BJ (cell line): ENCODE data around the gene ACACB. TPM values are rescaled to one million over a fixed set of nuclear protein-coding genes. Genes with fewer than 3 reads are reported as not detected.

Experiments used
- CTCF ChIA-PET: fragments of 350-600 bp; formaldehyde crosslinking; extraction: SDS; loops from one replicate; lab custom pipeline; 2021; ENCODE audit warnings: antibody characterized with exemption, inconsistent platforms; lab: Yijun Ruan, JAX
- POLR2A ChIA-PET: fragments of 300-600 bp; sonication (Branson Sonifier 250); formaldehyde crosslinking; extraction: SDS; loops from one replicate; lab custom pipeline; 2021; ENCODE audit warnings: antibody characterized with exemption; lab: Charles Lee
- DNase-seq: peaks from one replicate; pipeline ENCODE4 v3.0.0-alpha.2; 2011; ENCODE audit warnings: low read depth
- H3K27me3 ChIP-seq: 2 replicates; pipeline ENCODE4 v1.6.0; 2011; ENCODE audit warnings: low read length; ENCODE audit not compliant: control insufficient read depth, insufficient read depth
- H3K36me3 ChIP-seq: 2 replicates; pipeline ENCODE4 v1.5.1; 2011; ENCODE audit warnings: low read length; ENCODE audit not compliant: control insufficient read depth, insufficient read depth
- H3K4me3 ChIP-seq: 2 replicates; pipeline ENCODE4 v1.5.1; 2011; ENCODE audit warnings: low read depth, mild to moderate bottlenecking, control low read depth, low read length
- polyA plus RNA-seq: library from polyadenylated mRNA; depleted of rRNA; stranded (reverse); fragments of >200 nt; gene quantifications from 2 replicates; pipeline ENCODE4 v1.2.3, GENCODE V29; 2011
- TF ChIP-seq, protein P1 (sequence below): IDR thresholded peaks from 2 replicates; pipeline ENCODE4 v1.5.1; 2011; ENCODE audit warnings: low read depth, mild to moderate bottlenecking, control low read depth, inconsistent platforms, low read length, moderate library complexity; ENCODE audit not compliant: insufficient read depth

ACACB gene
- polyA plus RNA-seq, 1 experiment: 1.7 TPM

DNA sequence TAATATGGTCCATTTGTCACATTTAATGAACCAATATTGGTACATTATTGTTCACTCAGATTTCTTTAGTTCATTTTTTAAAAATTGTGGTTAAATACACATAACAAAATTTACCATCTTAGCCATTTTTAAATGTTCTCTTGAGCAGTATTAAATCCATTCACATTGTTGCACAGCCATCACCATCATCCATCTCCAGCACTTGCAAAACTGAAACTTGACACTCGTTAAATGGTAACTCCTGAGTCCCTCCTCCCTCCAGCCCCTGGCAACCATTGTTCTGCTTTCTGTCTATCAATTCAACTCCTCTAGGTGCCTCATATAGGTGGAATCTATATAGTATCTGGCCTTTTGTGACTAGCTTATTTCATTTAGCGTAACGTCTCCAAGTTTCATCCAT, 86.4 kb downstream of the ACACB start:
- DNase-seq: no peak
- H3K36me3 ChIP-seq: no peaks in the 10 kb centered on the region
- CTCF ChIA-PET: interaction anchor here (0.7 kb wide), 1 partner anchor 80 kb away, joined by 3 read pairs; no protein-coding TSS in a partner anchor
- POLR2A ChIA-PET: no interaction called here
- H3K27me3 ChIP-seq: no peaks in the 10 kb centered on the region
- TF ChIP-seq, protein P1, sequence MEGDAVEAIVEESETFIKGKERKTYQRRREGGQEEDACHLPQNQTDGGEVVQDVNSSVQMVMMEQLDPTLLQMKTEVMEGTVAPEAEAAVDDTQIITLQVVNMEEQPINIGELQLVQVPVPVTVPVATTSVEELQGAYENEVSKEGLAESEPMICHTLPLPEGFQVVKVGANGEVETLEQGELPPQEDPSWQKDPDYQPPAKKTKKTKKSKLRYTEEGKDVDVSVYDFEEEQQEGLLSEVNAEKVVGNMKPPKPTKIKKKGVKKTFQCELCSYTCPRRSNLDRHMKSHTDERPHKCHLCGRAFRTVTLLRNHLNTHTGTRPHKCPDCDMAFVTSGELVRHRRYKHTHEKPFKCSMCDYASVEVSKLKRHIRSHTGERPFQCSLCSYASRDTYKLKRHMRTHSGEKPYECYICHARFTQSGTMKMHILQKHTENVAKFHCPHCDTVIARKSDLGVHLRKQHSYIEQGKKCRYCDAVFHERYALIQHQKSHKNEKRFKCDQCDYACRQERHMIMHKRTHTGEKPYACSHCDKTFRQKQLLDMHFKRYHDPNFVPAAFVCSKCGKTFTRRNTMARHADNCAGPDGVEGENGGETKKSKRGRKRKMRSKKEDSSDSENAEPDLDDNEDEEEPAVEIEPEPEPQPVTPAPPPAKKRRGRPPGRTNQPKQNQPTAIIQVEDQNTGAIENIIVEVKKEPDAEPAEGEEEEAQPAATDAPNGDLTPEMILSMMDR: no peak
- no peak overlapping the region for H3K4me3 ChIP-seq

DNA sequence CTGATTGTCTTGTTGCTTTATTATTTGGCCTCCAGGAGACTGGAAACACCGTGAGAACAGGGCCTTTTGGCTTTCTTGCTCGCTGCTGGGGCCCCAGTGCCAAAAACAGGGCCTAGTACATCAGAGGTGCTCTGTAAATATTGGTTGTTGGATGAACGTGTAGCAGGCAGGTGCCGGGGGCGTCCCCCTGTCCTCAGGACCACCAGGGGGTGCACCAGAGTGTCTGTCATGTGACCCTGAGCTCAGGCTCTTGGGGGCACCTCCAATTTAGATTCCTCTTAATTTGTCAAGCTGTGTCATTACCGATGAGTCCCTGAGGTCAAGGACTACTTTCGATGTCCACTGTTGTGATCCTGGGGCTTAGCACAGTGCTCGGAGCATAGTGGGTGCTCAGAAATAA, 87.1 kb downstream of the ACACB start:
- CTCF ChIA-PET: no interaction called here

DNA sequence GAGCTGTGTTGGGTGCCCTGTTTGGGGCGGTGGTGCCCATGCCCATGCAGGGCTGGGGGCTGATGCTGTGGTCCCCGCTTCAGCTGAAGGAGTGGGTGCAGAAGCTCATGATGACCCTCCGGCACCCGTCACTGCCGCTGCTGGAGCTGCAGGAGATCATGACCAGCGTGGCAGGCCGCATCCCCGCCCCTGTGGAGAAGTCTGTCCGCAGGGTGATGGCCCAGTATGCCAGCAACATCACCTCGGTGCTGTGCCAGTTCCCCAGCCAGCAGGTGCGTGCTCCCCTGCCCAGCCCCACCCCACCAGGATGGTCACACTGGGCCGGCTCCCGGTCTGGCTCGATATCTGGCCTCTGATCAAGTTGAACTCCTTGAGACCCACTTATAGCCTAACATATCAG, 92.7 kb downstream of the ACACB start:
- ChIA-PET POLR2A (no interaction called here), CTCF (interaction anchor here (1.1 kb wide), 1 partner anchor 21 kb away, joined by 3 read pairs; no protein-coding TSS in a partner anchor)
- Histone ChIP-seq H3K4me3 (no peak overlapping the region), H3K27me3 (no peaks in the 10 kb centered on the region), H3K36me3 (no peaks in the 10 kb centered on the region)
- TF ChIP-seq, protein P1: no peak
- no peak for DNase-seq

More for the DNA sequence above, 87.1 kb downstream of the ACACB start:
- H3K36me3 ChIP-seq: no peaks in the 10 kb centered on the region
- no peaks in the 10 kb centered on the region for H3K27me3 ChIP-seq
- TF ChIP-seq, protein P1: no peak
- no peak overlapping the region for H3K4me3 ChIP-seq
- POLR2A ChIA-PET: no interaction called here
- DNase-seq: no peak

DNA sequence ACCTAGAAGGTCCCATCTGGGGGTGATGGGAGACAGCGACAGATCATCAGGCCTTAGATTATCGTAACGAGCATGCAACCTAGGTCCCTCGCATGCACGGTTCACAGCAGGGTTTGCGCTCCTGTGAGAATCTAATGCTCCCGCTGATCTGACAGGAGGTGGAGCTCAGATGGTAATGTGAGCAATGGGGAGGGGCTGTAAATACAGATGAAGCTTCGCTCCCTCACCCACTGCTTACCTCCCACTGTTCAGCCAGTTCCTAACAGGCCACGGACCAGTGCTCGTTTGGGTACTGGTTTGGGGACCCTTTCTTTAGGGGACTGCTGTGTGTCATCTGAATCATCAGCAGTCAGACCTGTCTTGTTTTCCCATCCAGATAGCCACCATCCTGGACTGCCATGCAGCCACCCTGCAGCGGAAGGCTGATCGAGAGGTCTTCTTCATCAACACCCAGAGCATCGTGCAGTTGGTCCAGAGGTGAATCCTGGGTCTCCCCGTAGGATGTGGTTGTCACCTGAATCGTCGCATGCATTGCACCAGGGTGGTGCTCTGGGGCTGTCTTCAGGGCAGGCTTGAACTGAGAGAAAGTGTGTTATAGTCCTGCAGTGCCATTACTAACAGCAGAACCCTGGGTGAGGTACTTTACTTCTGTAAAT, 96.2 kb downstream of the ACACB start:
- Histone ChIP-seq H3K4me3 (no peak overlapping the region), H3K36me3 (no peaks in the 10 kb centered on the region), H3K27me3 (no peaks in the 10 kb centered on the region)
- TF ChIP-seq, protein P1: no peak
- ChIA-PET CTCF (no interaction called here), POLR2A (no interaction called here)
- no peak for DNase-seq

DNA sequence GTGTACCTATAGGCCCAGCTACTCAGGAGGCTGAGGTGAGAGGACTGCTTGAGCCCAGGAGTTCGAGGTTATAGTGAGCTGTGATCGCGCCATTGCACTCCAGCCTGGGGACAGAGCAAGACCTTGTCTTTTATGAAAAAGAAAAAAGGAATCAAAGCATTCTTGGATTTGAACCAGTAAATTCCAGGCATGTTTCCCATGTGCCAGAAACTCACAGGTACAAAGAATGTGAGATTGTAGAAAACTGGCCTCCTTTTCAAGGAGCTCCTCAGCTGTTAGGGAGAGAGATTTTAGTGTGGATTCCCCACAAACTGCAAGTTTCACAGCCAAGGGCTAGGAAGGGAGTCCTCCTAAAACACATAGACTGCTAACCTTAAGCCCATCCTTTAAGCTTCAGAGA, 97.7 kb downstream of the ACACB start:
- DNase-seq: no peak
- H3K27me3 ChIP-seq: no peaks in the 10 kb centered on the region
- H3K36me3 ChIP-seq: no peaks in the 10 kb centered on the region
- TF ChIP-seq, protein P1: no peak
- ChIA-PET POLR2A (no interaction called here), CTCF (interaction anchor here (0.7 kb wide), 1 partner anchor 34 kb away, joined by 3 read pairs; no protein-coding TSS in a partner anchor)
- no peak overlapping the region for H3K4me3 ChIP-seq
